ENCODE measurements around the gene SLC18A2. TPM values are rescaled to one million over a fixed set of nuclear protein-coding genes. Genes with fewer than 3 reads are reported as not detected.
"Not testable (repeated sequence)": the region's sequence is repeated elsewhere in the genome, so short reads cannot be mapped to it uniquely, and the experiment has no call there.

SLC18A2 gene
- total RNA-seq, 4 donors from 2014 or later = 0.18 to 0.95 (median 0.75) TPM

DNA sequence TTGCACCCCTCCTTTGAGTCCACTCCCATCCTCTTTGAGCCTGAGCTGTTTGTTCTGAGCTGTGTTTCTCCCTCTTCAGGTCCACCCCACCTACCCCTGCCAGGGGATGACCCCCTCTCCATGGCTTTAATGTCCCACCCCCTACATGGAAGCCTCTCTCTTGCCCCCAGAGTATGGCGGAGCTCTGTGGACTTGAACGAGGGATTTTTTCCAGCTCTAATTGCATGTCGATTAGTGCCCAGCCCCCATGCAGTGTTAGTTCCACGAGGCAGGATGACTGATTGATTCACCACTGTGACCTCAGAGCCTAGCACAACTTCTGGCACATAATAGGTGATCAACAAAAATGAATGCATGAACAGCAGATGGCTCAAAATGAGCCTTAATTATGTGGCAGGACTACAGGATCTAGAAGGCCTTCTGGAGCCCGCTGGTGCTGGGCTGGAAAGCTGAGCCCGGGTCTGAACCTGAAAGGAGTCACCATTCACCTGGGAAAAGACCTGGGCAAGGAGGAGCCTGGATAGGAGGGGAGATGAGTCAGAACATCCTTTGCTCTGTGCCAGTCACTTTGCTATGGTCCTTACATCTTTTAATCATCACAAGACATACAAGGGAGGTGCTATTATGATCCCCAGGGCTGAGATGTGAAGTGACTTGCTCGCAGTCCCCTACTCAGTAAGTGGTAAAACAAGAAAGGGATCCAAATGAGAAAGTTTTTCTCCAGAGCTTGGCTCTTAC lies 17.1 kb upstream of the SLC18A2 start:
- no peak for TF ChIP-seq POLR2A (IDR thresholded peaks at IDR 0.05)
- TF ChIP-seq, protein P1, sequence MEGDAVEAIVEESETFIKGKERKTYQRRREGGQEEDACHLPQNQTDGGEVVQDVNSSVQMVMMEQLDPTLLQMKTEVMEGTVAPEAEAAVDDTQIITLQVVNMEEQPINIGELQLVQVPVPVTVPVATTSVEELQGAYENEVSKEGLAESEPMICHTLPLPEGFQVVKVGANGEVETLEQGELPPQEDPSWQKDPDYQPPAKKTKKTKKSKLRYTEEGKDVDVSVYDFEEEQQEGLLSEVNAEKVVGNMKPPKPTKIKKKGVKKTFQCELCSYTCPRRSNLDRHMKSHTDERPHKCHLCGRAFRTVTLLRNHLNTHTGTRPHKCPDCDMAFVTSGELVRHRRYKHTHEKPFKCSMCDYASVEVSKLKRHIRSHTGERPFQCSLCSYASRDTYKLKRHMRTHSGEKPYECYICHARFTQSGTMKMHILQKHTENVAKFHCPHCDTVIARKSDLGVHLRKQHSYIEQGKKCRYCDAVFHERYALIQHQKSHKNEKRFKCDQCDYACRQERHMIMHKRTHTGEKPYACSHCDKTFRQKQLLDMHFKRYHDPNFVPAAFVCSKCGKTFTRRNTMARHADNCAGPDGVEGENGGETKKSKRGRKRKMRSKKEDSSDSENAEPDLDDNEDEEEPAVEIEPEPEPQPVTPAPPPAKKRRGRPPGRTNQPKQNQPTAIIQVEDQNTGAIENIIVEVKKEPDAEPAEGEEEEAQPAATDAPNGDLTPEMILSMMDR (IDR thresholded peaks at IDR 0.05) = no peak
- Histone ChIP-seq H3K4me1 (no peaks in the 10 kb centered on the region), H3K4me3 (no peak overlapping the region), H3K27me3 (no peaks in the 10 kb centered on the region), H3K9me3 (no peaks in the 10 kb centered on the region), H3K27ac (no peak overlapping the region), H3K36me3 (no peaks in the 10 kb centered on the region)
- no peak for DNase-seq

DNA sequence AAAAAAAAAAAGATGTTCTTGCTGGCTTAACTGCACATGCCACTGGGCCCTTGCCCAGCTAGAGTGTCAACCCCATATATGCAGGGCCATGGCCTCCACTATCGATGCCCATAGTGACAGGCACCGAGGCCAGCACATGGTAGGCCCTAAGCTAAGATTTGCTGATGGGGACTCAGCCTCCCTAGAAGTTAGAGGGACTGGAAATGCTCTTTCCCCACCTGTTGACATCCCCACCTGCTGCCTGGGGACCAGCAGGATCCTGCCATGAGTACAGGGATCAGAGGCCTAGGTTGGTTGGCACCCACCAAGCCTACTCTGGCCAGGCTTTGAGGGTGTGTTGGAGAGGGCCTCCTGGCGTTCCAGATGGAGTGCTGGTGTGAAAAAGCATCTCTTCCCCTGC lies 16.0 kb upstream of the SLC18A2 start:
- no peak for DNase-seq
- Histone ChIP-seq H3K9me3 (no peaks in the 10 kb centered on the region), H3K4me3 (no peak overlapping the region), H3K27ac (no peak overlapping the region), H3K27me3 (no peaks in the 10 kb centered on the region), H3K4me1 (no peaks in the 10 kb centered on the region), H3K36me3 (no peaks in the 10 kb centered on the region)
- no peak for TF ChIP-seq POLR2A (IDR thresholded peaks at IDR 0.05)
- TF ChIP-seq, protein P1 (IDR thresholded peaks at IDR 0.05) = no peak

DNA sequence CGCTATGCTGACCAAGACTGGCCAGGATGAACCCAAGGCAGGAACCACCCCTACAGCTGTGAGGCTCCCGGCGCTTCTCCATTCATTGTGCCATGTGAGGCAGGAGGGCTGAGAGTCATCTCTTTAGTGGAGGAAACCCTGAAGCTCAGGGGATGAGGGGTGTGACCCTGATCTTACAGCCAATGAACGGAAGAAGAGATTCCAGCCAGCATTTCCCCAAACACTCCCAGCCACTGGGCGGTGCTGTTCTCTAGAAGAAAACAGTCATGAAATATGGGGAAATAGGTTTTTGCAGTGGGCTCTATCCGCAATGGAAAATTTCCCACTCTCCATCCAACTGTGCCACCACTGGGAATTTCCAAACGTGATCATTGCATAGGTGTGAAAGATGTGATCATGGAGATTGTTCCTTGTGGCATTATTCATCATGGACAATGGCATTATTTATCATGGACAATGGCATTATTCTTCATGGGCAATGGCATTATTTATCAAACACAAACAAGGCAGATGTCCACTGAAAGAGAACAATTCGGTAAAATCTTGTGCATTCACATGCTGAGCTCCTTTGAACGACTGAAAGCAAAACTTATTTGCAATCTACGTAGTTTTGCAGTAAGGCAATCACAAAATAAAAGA lies 14.0 kb upstream of the SLC18A2 start:
- no peaks in the 10 kb centered on the region for H3K36me3 ChIP-seq
- TF ChIP-seq, protein P1 (IDR thresholded peaks at IDR 0.05) = peak in 4 of 6 experiments; percentile 16 to 58 (median 52)
- no peak for TF ChIP-seq POLR2A (IDR thresholded peaks at IDR 0.05)
- H3K4me1 ChIP-seq = no peaks in the 10 kb centered on the region
- no peak overlapping the region for H3K4me3 ChIP-seq
- no peak for DNase-seq
- no peaks in the 10 kb centered on the region for H3K27me3 ChIP-seq
- no peaks in the 10 kb centered on the region for H3K9me3 ChIP-seq
- no peak overlapping the region for H3K27ac ChIP-seq

DNA sequence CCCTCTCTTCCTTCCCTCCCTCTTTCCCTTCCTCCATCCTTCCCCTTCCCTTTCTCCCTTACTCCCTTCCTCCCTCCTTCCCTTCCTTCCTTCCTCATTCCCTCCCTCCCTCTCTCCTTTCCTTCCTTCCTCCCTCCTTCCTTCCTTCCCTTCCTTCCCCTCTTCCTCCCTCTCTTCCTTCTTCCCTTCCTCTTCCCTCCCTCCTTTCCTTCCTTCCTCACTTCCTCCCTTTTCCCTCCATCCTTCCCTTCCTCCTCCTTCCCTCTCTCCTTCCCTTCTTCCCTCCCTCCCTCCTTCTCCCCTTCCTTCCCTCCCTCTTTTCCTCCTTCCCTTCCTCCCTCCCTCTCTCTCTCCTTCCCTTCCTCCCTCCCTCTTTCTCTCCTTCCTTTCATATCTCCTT lies 12.7 kb upstream of the SLC18A2 start:
- H3K27me3 ChIP-seq = no peaks in the 10 kb centered on the region
- H3K9me3 ChIP-seq = no peaks in the 10 kb centered on the region

DNA sequence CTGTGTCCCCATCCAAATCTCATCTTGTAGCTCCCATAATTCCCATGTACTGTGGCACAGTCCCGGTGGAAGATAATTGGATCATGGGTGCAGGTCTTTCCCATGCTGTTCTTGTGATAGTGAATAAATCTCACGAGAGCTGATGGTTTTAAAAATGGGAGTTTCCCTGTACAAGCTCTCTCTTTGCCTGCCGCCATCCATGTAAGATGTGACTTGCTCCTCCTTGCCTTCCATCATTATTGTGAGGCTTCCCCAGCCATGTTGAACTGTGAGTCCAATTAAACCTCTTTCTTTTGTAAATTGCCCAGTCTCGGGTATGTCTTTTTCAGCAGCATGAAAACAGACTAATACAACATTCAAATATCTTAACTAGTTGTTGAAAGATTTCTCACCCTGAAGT lies 10.8 kb upstream of the SLC18A2 start:
- not testable (repeated sequence) for H3K4me1 ChIP-seq, H3K9me3 ChIP-seq, H3K27ac ChIP-seq, H3K4me3 ChIP-seq, DNase-seq, H3K36me3 ChIP-seq, H3K27me3 ChIP-seq

More for the DNA sequence above, 12.7 kb upstream of the SLC18A2 start:
- DNase-seq = no peak
- Histone ChIP-seq H3K27ac (no peak overlapping the region), H3K4me1 (no peaks in the 10 kb centered on the region), H3K4me3 (no peak overlapping the region), H3K36me3 (no peaks in the 10 kb centered on the region)
- no peak for TF ChIP-seq POLR2A (IDR thresholded peaks at IDR 0.05)
- TF ChIP-seq, protein P1 (IDR thresholded peaks at IDR 0.05) = no peak

DNA sequence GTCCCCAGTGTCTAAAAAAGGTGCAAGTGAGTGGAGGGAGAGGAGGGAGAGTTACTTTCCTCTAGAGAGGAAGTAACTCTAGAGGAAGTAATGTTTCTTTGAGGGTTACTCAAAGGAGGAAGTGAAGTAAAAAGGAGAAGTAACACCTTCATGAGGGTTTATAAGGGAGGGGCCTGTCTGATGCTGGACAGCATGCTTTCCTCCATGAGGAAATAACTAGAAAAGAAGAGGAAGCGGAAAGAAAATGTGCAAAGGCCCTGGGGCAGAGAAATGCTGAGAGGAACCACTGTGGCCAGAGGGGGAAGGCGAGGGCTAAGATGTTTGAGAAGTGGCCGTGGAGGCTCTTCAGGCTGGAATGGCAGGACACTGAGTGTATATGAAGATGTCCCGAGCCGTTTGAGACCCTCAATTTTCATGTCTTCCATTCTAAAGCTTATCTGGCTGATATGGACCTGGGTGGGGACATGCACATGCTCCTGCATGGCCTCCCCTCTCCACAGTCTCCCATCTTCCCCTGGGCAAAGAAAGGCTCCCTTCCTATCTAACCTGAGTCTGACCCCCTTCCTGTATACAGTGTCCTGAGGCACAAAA lies 3.4 kb upstream of the SLC18A2 start:
- Histone ChIP-seq H3K4me1 (peaks cover 0 to 11% (median 0%) of the 10 kb centered on the region in 4 donors), H3K27me3 (peaks cover 0 to 12% of the 10 kb centered on the region in 2 donors), H3K36me3 (no peaks in the 10 kb centered on the region), H3K9me3 (peaks cover 0 to 5% (median 0%) of the 10 kb centered on the region in 4 donors), H3K27ac (no peak overlapping the region), H3K4me3 (no peak overlapping the region)
- TF ChIP-seq, protein P1 (IDR thresholded peaks at IDR 0.05) = no peak
- TF ChIP-seq POLR2A (IDR thresholded peaks at IDR 0.05) = no peak
- DNase-seq = peak in 1 of 3 donors; percentile 9

Data from Peyer's patch (tissue), 4 donors.